Mammary epithelial cell (primary cell): ENCODE data around the gene GRK7.

Source experiments
- CTCF ChIP-seq, 2 donors: IDR thresholded peaks in 1 of 2; conservative IDR thresholded peaks in 1 of 2; 2 replicates each; pipeline ENCODE4 v1.5.1; 2011 to 2012; ENCODE audit warnings: inconsistent platforms in 2 of 2, low read length in 2 of 2, mild to moderate bottlenecking in 2 of 2, control low read depth in 1 of 2, low read depth in 1 of 2; ENCODE audit not compliant: insufficient read depth in 1 of 2; ENCODE audit errors: extremely low read depth in 1 of 2
- EZH2 ChIP-seq: IDR thresholded peaks from 2 replicates; pipeline ENCODE4 v1.6.1; 2012; ENCODE audit warnings: low read length, inconsistent platforms, borderline replicate concordance

- TF ChIP-seq CTCF (conservative IDR thresholded peaks at IDR 0.05 in 1 of 2, IDR thresholded peaks at IDR 0.05 in 1 of 2; ENCODE audit: extremely low read depth in 1 of 2, insufficient read depth in 1 of 2, low read depth in 1 of 2, low read length in 2 of 2) (no peak), EZH2 (no peak)
Measured at GRCh38 chr3:141797819-141798447, 34.7 kb downstream of the GRK7 start.
